Keratinocyte (primary cell): ENCODE measurements around the gene TMEM26.

ENCODE experiments used
- EZH2 ChIP-seq: IDR thresholded peaks from one replicate; pipeline ENCODE4 v1.6.1; 2012; ENCODE audit warnings: inconsistent platforms, mild to moderate bottlenecking, low read length, moderate library complexity
- TF ChIP-seq, protein P1 (sequence below), 3 experiments: IDR thresholded peaks in 1 of 3; conservative IDR thresholded peaks in 1 of 3; optimal IDR thresholded peaks in 1 of 3; 2 replicates in 2 of 3; 3 replicates in 1 of 3; pipeline versions ENCODE3 to v1.5.1; 2011; ENCODE audit warnings: low read length in 3 of 3, mild to moderate bottlenecking in 3 of 3, moderate library complexity in 2 of 3, control low read depth in 1 of 3, inconsistent platforms in 1 of 3; ENCODE audit not compliant: insufficient read depth in 2 of 3; ENCODE audit errors: extremely low read depth in 1 of 3

DNA sequence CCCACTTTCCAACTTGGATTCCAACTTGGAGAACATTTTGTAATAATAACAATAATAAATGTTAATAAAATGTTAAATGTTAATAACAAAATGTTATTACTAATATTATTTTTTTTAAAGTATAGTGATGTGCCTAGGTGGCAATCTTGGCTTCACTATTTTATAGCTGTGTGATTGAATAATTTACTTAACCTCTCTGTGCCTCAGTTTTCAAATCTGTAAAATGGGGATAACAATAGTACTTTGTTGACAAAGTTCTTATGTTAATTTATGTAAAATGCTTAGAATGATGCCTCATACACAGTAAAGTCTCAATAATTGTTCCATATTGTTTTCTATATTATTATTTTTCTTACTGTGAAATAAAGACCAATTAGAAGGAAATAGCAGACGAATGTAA is 23.3 kb upstream of the TMEM26 start:
- TF ChIP-seq, protein P1, sequence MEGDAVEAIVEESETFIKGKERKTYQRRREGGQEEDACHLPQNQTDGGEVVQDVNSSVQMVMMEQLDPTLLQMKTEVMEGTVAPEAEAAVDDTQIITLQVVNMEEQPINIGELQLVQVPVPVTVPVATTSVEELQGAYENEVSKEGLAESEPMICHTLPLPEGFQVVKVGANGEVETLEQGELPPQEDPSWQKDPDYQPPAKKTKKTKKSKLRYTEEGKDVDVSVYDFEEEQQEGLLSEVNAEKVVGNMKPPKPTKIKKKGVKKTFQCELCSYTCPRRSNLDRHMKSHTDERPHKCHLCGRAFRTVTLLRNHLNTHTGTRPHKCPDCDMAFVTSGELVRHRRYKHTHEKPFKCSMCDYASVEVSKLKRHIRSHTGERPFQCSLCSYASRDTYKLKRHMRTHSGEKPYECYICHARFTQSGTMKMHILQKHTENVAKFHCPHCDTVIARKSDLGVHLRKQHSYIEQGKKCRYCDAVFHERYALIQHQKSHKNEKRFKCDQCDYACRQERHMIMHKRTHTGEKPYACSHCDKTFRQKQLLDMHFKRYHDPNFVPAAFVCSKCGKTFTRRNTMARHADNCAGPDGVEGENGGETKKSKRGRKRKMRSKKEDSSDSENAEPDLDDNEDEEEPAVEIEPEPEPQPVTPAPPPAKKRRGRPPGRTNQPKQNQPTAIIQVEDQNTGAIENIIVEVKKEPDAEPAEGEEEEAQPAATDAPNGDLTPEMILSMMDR (optimal IDR thresholded peaks at IDR 0.05 in 1 of 3, IDR thresholded peaks at IDR 0.05 in 1 of 3, conservative IDR thresholded peaks at IDR 0.05 in 1 of 3; ENCODE audit: extremely low read depth in 1 of 3, insufficient read depth in 2 of 3, low read length in 3 of 3), result no peak
- no peak for TF ChIP-seq EZH2
